Activated CD4-positive, alpha-beta T cell treated with anti-CD3 and anti-CD28 coated beads, Interleukin-2, amount 10 ng/mL, durations not matched to agents 7 days and 5 days (primary cell): Measurements from ENCODE around the gene SMAD3. TPM values are rescaled to one million over a fixed set of nuclear protein-coding genes. Genes with fewer than 3 reads are reported as not detected.
A peak's percentile ranks its signal among the peaks of the same experiment; 100 is the strongest.

Experiments
- CTCF ChIA-PET: fragments of 350-600 bp; sonication (Branson Sonifier 250); formaldehyde crosslinking; loops from one replicate; lab custom pipeline; 2021; ENCODE audit warnings: antibody characterized with exemption; lab: Charles Lee
- POLR2A ChIA-PET: fragments of 350-600 bp; sonication (Branson Sonifier 250); formaldehyde crosslinking; loops from one replicate; lab custom pipeline; 2021; ENCODE audit warnings: antibody characterized with exemption; lab: Charles Lee
- DNase-seq: peaks from one replicate; pipeline ENCODE4 v3.0.0-alpha.2; 2020
- H3K27ac Mint-ChIP-seq: one replicate; pipeline ENCODE4 v1.8.0; 2021; ENCODE audit warnings: mild to moderate bottlenecking, moderate library complexity, mixed read lengths
- H3K27me3 Mint-ChIP-seq: one replicate; pipeline ENCODE4 v1.8.0; 2021; ENCODE audit warnings: mixed read lengths
- H3K36me3 Mint-ChIP-seq: one replicate; pipeline ENCODE4 v1.8.0; 2021; ENCODE audit warnings: low read depth, mixed read lengths
- H3K4me1 Mint-ChIP-seq: one replicate; pipeline ENCODE4 v1.8.0; 2021; ENCODE audit warnings: mixed read lengths
- H3K4me3 Mint-ChIP-seq: one replicate; pipeline ENCODE4 v1.8.0; 2021; ENCODE audit warnings: mild to moderate bottlenecking, moderate library complexity, mixed read lengths
- H3K9me3 Mint-ChIP-seq: one replicate; pipeline ENCODE4 v1.8.0; 2021; ENCODE audit warnings: mixed read lengths
- total RNA-seq, 2 experiments: library from RNA; stranded (reverse); gene quantifications; one replicate each; pipeline ENCODE4 v1.2.3, GENCODE V29; 2021

SMAD3 gene
- total RNA-seq, 2 experiments from 2014 or later, result 81.6 to 83.9 TPM

DNA sequence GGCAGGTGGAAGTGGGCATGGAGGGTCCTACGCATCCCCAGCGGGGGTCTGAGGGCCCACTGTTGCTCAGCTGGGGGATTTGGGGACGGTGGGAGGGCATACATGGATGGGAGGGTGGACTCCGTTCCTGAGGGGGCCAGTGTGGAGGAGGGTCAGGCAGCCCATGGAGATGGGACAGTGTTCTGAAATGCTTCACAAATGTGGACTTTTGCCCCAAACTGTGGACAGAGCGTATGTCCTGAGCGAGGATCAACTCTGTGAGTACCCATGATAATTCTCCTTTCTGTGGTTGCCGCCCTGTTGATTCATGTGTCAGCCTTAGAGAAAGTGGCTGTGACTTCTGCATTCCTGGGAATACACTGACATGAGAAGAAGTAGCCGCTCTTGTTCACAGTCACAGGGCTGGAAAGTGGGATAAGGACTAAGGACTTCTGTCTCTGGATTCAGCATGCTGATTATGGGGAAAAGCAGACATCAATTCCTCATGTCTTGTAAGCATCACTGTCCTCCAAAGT is 33.4 kb downstream of the SMAD3 start:
- Mint-ChIP-seq H3K27ac (peak overlapping the region; percentile 94), H3K27me3 (no peaks in the 10 kb centered on the region), H3K9me3 (no peaks in the 10 kb centered on the region), H3K36me3 (peaks cover 56% of the 10 kb centered on the region), H3K4me1 (peaks cover 58% of the 10 kb centered on the region), H3K4me3 (peak overlapping the region; percentile 76)
- CTCF ChIA-PET, result interaction anchor here (0.6 to 2.1 kb wide), 5 partner anchors 8 to 109 kb away, joined by 3 to 5 read pairs (median 3); no protein-coding TSS in a partner anchor
- DNase-seq, result no peak
- POLR2A ChIA-PET, result interaction anchor here (0.6 to 1.2 kb wide), 2 partner anchors 25 to 147 kb away, joined by 3 read pairs; no protein-coding TSS in a partner anchor

GRCh38 chr15:67100124-67100791 is 34.9 kb downstream of the SMAD3 start:
- no peak for DNase-seq
- peaks cover 53% of the 10 kb centered on the region for H3K36me3 Mint-ChIP-seq
- peak overlapping the region; percentile 68 for H3K27ac Mint-ChIP-seq
- H3K27me3 Mint-ChIP-seq, result no peaks in the 10 kb centered on the region
- no peaks in the 10 kb centered on the region for H3K9me3 Mint-ChIP-seq
- peak overlapping the region; percentile 76 for H3K4me3 Mint-ChIP-seq
- ChIA-PET CTCF (interaction anchor here (1.1 to 2.0 kb wide), 3 partner anchors 10 to 28 kb away, joined by 3 to 8 read pairs (median 7); no protein-coding TSS in a partner anchor), POLR2A (no interaction called here)
- H3K4me1 Mint-ChIP-seq, result peaks cover 44% of the 10 kb centered on the region

DNA sequence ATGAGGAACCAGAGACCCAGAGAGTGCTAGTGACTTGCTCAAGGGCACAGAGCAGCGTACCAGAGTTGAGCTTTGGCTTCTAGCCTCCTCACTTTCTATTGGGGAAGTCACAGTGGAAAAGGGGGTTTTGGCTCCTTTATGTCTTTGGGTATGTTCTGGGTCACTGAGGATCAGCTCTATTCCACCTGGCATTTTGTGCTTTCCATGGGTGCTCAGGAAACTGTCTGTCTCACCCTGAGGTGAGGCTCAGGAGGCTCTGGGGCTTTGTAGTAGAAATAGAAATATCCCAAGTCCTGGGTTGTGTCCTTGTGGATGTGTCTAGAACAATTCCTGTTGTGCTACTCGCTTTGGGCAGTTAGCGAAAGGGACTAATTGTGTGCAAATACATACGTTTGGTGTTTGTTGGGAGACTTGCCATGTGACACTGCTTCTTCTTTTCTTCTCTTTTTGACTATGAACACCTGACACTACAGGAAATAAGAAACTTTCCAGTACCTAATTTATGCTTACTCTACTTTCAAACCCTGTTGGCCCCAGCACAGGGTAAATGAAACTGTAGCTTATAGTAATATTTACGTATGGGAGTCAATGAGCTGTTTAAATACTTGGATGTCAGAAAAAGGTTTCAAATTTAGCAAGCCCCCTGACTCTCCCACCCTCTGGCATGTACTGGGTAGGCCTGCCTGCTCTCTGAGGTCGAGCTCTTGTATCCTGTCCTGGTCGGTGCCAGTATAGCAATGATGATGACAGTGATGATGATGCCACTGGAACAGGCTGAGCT is 35.6 kb downstream of the SMAD3 start:
- H3K4me1 Mint-ChIP-seq, result peaks cover 37% of the 10 kb centered on the region
- peak; percentile 55 for DNase-seq
- CTCF ChIA-PET, result interaction anchor here (0.6 to 4.3 kb wide), 10 partner anchors 11 to 48 kb away, joined by 3 to 17 read pairs (median 6); no protein-coding TSS in a partner anchor
- no peak overlapping the region for H3K4me3 Mint-ChIP-seq
- POLR2A ChIA-PET, result interaction anchor here (1.4 kb wide), 1 partner anchor 32 kb away, joined by 5 read pairs; no protein-coding TSS in a partner anchor
- no peaks in the 10 kb centered on the region for H3K27me3 Mint-ChIP-seq
- H3K36me3 Mint-ChIP-seq, result peaks cover 50% of the 10 kb centered on the region
- H3K27ac Mint-ChIP-seq, result no peak overlapping the region
- no peaks in the 10 kb centered on the region for H3K9me3 Mint-ChIP-seq

DNA sequence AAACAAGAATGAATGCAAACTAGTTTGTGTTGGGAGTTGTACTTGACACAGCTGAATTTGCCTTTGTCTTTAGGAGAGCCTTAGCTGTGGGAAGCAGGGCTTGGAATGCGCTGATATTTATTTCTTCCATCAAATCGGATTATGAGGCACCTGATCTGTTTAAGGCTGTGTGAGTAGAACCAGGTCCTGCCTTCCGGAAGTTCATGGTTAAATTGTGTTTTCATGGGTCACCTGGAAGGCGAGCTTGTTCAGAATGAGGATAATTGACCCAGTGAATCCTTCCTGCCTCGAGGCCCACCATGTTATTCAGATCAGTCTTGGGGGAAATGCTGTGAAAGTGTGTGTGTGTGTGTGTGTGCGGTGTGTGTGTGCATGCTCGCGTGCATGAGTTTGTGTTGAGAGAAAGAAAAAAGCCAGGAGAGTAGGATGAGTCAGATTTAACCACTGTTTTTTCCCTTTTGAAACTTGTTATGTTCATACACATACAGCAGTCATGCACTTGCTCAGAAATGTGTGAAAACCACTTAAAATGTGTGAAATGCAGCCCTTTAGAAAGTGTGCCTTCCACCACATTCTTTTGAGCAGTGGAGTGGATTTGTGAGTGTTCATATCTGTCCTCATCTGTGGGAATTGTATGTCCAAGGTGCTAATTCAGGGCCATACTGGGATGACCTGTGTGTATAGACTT is 36.7 kb downstream of the SMAD3 start:
- CTCF ChIA-PET, result interaction anchor here (1.2 to 4.3 kb wide), 9 partner anchors 10 to 47 kb away, joined by 3 to 17 read pairs (median 7); no protein-coding TSS in a partner anchor
- Mint-ChIP-seq H3K9me3 (no peaks in the 10 kb centered on the region), H3K36me3 (peaks cover 51% of the 10 kb centered on the region), H3K4me1 (peaks cover 27% of the 10 kb centered on the region), H3K4me3 (no peak overlapping the region), H3K27me3 (no peaks in the 10 kb centered on the region), H3K27ac (no peak overlapping the region)
- POLR2A ChIA-PET, result interaction anchor here (0.5 to 1.4 kb wide), 2 partner anchors 15 to 33 kb away, joined by 3 to 5 read pairs; no protein-coding TSS in a partner anchor
- DNase-seq, result peak; percentile 57

GRCh38 chr15:67102599-67102929 is 37.2 kb downstream of the SMAD3 start:
- no peaks in the 10 kb centered on the region for H3K9me3 Mint-ChIP-seq
- peak overlapping the region; percentile 6 for H3K4me3 Mint-ChIP-seq
- H3K36me3 Mint-ChIP-seq, result peaks cover 46% of the 10 kb centered on the region
- ChIA-PET CTCF (interaction anchor here (0.7 to 4.3 kb wide), 5 partner anchors 10 to 16 kb away, joined by 4 to 17 read pairs (median 7); no protein-coding TSS in a partner anchor), POLR2A (interaction anchor here (0.5 to 1.4 kb wide), 2 partner anchors 14 to 34 kb away, joined by 3 to 5 read pairs; no protein-coding TSS in a partner anchor)
- H3K4me1 Mint-ChIP-seq, result peaks cover 22% of the 10 kb centered on the region
- no peaks in the 10 kb centered on the region for H3K27me3 Mint-ChIP-seq
- no peak overlapping the region for H3K27ac Mint-ChIP-seq
- DNase-seq, result no peak

DNA sequence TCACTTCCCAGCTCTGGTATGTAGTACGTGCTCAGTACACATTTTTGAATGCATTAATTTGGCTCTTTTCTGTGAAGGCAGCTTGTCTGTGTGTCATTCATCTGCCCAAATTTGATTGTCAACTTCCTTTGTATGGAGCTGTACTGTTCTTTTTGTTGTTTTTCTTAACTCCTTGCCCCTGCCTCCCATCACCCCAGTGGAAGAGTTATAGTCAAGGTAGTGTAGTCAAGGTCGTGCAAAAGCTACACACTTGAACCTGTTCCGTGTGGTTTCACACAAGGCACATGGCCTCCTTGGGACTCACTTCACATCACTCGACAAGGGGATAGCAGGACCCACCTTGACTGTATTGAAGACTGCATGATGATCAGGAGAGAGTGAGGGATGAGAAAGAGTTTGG is 37.6 kb downstream of the SMAD3 start:
- peaks cover 44% of the 10 kb centered on the region for H3K36me3 Mint-ChIP-seq
- peak overlapping the region; percentile 6 for H3K4me3 Mint-ChIP-seq

DNA sequence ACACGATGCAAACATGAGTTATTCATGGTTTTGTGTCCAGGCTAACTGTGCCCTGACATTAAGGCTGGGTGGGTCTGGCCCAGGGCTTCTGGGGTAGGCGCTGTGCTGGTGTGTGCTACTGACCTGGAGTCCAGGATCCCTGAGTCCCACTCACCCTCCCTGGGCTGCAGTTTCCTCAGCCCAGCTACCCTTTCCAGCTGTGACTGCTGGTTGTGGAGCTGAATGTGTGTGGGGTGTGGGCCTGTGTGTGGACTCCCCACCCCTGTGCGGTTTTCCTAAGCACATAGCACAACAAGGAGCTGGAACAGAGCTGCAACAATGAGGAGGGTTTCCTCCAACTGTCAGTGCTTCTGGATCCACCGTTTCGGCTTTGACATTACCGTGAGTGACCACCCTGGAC is 38.0 kb downstream of the SMAD3 start:
- Mint-ChIP-seq H3K9me3 (no peaks in the 10 kb centered on the region), H3K27ac (no peak overlapping the region), H3K4me1 (peaks cover 22% of the 10 kb centered on the region), H3K27me3 (no peaks in the 10 kb centered on the region), H3K4me3 (peak overlapping the region; percentile 35), H3K36me3 (peaks cover 46% of the 10 kb centered on the region)
- CTCF ChIA-PET, result interaction anchor here (1.1 to 4.3 kb wide), 4 partner anchors 11 to 46 kb away, joined by 3 to 17 read pairs (median 6); no protein-coding TSS in a partner anchor
- POLR2A ChIA-PET, result no interaction called here
- no peak for DNase-seq

More for the DNA sequence above, 37.6 kb downstream of the SMAD3 start:
- POLR2A ChIA-PET, result interaction anchor here (0.5 kb wide), 1 partner anchor 14 kb away, joined by 3 read pairs; no protein-coding TSS in a partner anchor
- no peaks in the 10 kb centered on the region for H3K27me3 Mint-ChIP-seq
- no peak overlapping the region for H3K27ac Mint-ChIP-seq
- CTCF ChIA-PET, result interaction anchor here (0.7 to 4.3 kb wide), 5 partner anchors 9 to 47 kb away, joined by 3 to 17 read pairs (median 6); no protein-coding TSS in a partner anchor
- no peak for DNase-seq
- no peaks in the 10 kb centered on the region for H3K9me3 Mint-ChIP-seq
- H3K4me1 Mint-ChIP-seq, result peaks cover 20% of the 10 kb centered on the region

- peak; percentile 53 for DNase-seq
- no peaks in the 10 kb centered on the region for H3K27me3 Mint-ChIP-seq
- POLR2A ChIA-PET, result no interaction called here
- peaks cover 22% of the 10 kb centered on the region for H3K4me1 Mint-ChIP-seq
- CTCF ChIA-PET, result interaction anchor here (1.1 to 4.3 kb wide), 4 partner anchors 11 to 46 kb away, joined by 3 to 17 read pairs (median 4); no protein-coding TSS in a partner anchor
- H3K27ac Mint-ChIP-seq, result no peak overlapping the region
- H3K36me3 Mint-ChIP-seq, result peaks cover 46% of the 10 kb centered on the region
- H3K9me3 Mint-ChIP-seq, result no peaks in the 10 kb centered on the region
- peak overlapping the region; percentile 35 for H3K4me3 Mint-ChIP-seq
These were observed 38.5 kb downstream of the SMAD3 start for GRCh38 chr15:67103869-67104268.

GRCh38 chr15:67104510-67104909 is 39.1 kb downstream of the SMAD3 start:
- H3K27ac Mint-ChIP-seq, result no peak overlapping the region
- H3K9me3 Mint-ChIP-seq, result no peaks in the 10 kb centered on the region
- CTCF ChIA-PET, result interaction anchor here (0.9 to 4.3 kb wide), 4 partner anchors 10 to 158 kb away, joined by 3 to 17 read pairs (median 4); no protein-coding TSS in a partner anchor
- H3K27me3 Mint-ChIP-seq, result no peaks in the 10 kb centered on the region
- no peak for DNase-seq
- POLR2A ChIA-PET, result interaction anchor here (0.6 kb wide), 1 partner anchor 138 kb away, joined by 5 read pairs; no protein-coding TSS in a partner anchor
- peak overlapping the region; percentile 35 for H3K4me3 Mint-ChIP-seq
- H3K4me1 Mint-ChIP-seq, result peaks cover 22% of the 10 kb centered on the region
- H3K36me3 Mint-ChIP-seq, result peaks cover 45% of the 10 kb centered on the region

GRCh38 chr15:67105065-67105951 is 39.9 kb downstream of the SMAD3 start:
- ChIA-PET CTCF (interaction anchor here (0.9 to 4.3 kb wide), 4 partner anchors 9 to 159 kb away, joined by 3 to 17 read pairs (median 4); no protein-coding TSS in a partner anchor), POLR2A (interaction anchor here (0.6 kb wide), 1 partner anchor 137 kb away, joined by 5 read pairs; no protein-coding TSS in a partner anchor)
- DNase-seq, result no peak
- H3K27ac Mint-ChIP-seq, result peak overlapping the region; percentile 44
- H3K36me3 Mint-ChIP-seq, result peaks cover 49% of the 10 kb centered on the region
- H3K27me3 Mint-ChIP-seq, result no peaks in the 10 kb centered on the region
- H3K4me3 Mint-ChIP-seq, result no peak overlapping the region
- peaks cover under 1% of the 10 kb centered on the region for H3K9me3 Mint-ChIP-seq
- H3K4me1 Mint-ChIP-seq, result peaks cover 25% of the 10 kb centered on the region
